ENCODE measurements around the gene ZFP69.

ZFP69 gene

DNA sequence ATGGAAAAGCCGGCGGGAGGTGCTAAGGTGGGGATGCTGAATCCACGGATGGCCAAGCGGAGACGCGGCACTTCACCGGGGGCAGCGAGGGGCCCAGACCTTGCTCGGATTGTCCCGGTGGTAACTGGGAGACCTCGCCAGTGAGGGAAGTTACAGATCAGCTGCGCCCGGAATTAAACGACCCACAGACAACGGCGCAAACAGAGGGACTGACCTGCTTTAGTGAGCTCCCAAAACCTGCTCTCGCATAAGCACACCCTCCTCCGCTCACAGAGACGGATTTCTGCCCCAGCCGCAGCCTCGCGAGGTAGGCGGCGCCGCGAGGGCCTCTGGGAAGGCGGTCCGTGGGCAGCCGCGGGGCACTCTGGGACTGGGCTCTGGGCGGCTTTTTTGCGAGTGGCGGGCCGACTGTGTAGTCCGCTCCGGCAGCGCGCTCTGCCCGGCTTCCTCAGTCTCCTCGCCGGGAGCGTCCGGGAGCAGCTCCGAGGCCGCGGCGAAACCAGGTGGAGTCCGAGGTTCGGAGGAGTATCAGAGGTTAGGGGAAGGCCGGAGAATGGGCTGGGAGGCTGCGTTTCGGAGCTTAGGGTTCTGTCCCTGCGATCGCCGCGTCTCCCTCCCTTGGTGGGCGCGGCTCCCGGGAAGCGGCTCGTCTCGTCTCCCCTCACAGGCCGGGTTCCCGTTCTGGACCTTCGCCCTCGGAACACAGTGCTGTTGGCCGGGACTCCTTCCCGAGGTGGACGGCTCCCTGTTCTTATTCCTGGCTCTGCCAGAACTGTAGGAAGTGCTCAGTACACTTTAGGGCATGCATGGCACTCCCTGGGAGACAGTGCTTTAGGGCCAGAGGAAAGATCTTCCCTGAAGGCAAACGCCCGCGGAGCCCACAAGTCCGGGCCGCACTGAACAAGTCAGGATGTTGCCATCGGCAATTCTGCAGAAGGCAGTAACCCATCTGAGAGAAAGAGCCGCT is 31.6 kb downstream of the ZFP69 start, which contains the start of gene EXO5:
Gene EXO5, plus strand, starts transcription at position 393 of the 967 bp plus-strand sequence. CDS start 5,778 bp downstream, outside the sequence.
- peak; percentile 68 to 74 for DNase-seq (ENCODE audit: low read depth in 2 of 2)

GRCh38 chr1:40519517-40519916 is 42.4 kb downstream of the ZFP69 start:
- DNase-seq (ENCODE audit: low read depth in 2 of 2) = no peak

GRCh38 chr1:40530735-40531380 is 53.8 kb downstream of the ZFP69 start:
- no peak for DNase-seq (ENCODE audit: low read depth in 2 of 2)

DNA sequence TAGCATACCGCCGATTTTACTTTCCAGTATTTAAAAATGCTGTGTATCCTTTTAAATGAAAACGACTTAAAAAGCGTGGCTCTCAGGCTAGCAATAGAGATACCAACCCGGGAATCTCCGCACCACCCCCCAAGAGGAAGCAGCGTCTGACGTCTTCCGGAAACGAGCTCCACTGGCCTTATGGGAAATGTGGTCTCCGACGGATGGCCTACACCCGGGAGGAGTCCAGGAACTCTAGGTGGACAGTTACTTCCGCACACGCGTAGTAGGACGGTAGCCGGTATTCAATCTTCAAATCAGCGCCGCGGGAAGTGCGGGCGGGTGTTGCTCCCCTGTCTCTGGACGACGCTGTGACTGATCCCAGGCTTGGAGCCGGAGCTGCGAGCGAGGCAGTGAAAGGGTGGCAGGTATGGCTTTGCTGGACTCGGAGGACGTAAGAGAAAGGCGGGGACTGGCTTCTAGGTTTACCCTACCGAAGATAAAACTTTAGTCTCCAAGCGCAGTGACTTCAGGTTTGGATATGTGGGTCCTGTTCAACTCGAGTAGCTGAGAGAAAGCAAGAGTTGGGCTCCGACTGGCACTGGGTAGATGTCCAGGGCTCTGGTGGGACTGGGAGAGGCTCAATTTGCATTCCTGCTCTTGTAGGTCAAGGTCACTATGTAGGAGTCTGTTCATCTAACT is 54.4 kb downstream of the ZFP69 start, which contains the start of gene ZNF684:
Gene ZNF684, plus strand, starts transcription at position 257 of the 681 bp plus-strand sequence. CDS start 1,530 bp downstream, outside the sequence.
- peak; percentile 69 to 72 for DNase-seq (ENCODE audit: low read depth in 2 of 2)

DNA sequence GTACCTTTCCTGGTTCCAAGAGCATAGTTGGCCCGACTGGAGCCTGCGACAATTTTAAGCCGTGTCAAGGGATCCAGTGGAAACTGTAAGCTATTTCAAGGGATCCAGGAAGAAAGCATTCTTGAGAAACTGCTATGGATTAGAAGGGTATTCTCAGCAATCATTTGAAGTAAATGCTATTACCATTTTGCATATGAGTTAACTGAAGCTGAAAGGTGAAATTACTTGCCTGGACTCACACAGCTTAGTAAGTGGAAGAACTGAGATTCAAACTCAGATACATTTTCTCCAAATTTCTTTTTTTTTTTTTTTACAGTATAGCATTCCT is 54.9 kb downstream of the ZFP69 start:
- no peak for DNase-seq (ENCODE audit: low read depth in 2 of 2)

DNA sequence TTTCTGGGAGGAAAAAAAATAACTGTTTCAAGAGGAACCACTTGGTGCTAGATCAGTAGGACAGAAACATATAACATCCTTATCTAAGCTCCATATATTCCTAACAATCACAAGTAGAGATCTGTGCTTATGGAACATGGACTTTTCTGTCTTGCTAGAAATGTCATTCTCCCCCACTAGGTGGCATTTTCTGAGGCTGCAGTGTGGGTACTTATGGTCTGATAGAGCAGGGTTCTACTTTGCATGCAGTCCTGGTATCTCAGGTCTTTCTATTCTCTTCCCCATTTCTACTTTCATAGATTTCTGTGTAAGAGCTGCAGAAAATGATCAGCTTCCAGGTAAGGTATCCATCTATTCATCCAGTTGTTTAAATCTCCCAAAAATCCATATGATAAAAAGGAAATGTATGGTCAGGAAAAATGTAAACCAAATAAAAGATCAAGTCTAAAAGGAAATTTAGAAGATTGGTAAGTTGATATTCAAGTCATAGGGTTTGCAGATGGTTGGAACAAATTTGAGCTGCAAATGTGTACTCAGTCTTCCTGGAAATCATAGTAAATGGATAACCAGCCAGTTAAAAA is 55.8 kb downstream of the ZFP69 start:
- DNase-seq (ENCODE audit: low read depth in 2 of 2) = no peak

DNA sequence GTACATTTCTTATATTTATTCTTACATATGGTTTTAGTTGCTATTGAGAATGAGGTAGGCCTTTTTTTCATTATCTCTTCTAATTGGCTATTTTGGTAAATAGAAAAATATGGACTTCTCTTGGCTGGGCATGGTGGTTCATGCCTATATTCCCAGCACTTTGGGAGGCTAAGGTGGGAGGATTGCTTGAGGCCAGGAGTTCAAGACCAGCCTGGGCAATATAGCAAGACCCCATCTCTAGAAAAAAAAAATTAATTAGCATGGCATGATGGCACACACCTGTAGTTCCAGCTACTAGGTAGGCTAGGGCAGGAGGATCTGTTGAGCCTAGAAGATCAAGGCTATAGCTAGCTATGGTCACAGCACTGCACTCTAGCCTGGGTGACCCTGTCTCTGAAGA is 57.5 kb downstream of the ZFP69 start:
- DNase-seq (ENCODE audit: low read depth in 2 of 2) = no peak

- no peak for DNase-seq (ENCODE audit: low read depth in 2 of 2)
These were observed 58.6 kb downstream of the ZFP69 start for GRCh38 chr1:40535732-40536131.

GRCh38 chr1:40539338-40539737 is 62.2 kb downstream of the ZFP69 start:
- no peak for DNase-seq (ENCODE audit: low read depth in 2 of 2)

Data from stimulated activated CD8-positive, alpha-beta memory T cell treated with anti-CD3 and anti-CD28 coated beads, Interleukin-2, amount 100 ng/mL, for 1 hour (primary cell).